NT2/D1 (cell line): Measurements from ENCODE around the gene KCNIP1.

ENCODE experiments used
- DNase-seq: peaks from one replicate; pipeline ENCODE4 v3.0.0-alpha.2; 2011; ENCODE audit warnings: low read depth, low spot score
- H3K27me3 ChIP-seq: 2 replicates; pipeline ENCODE4 v1.6.0; 2011; ENCODE audit warnings: mild to moderate bottlenecking; ENCODE audit not compliant: insufficient read length, insufficient read depth
- H3K36me3 ChIP-seq: 2 replicates; pipeline ENCODE4 v1.6.1; 2011; ENCODE audit warnings: mild to moderate bottlenecking, low read length, mixed read lengths; ENCODE audit not compliant: insufficient read depth, insufficient read length
- H3K4me1 ChIP-seq: 2 replicates; pipeline ENCODE4 v1.5.1; 2011; ENCODE audit not compliant: insufficient read depth, insufficient read length
- H3K4me3 ChIP-seq: 2 replicates; pipeline ENCODE4 v1.5.1; 2011; ENCODE audit warnings: low read depth; ENCODE audit not compliant: insufficient read length
- H3K9ac ChIP-seq: 2 replicates; pipeline ENCODE4 v1.6.0; 2011; ENCODE audit warnings: low read depth; ENCODE audit not compliant: insufficient read length
- H3K9me3 ChIP-seq: 2 replicates; pipeline ENCODE4 v1.5.1; 2011; ENCODE audit warnings: mild to moderate bottlenecking, low read length; ENCODE audit not compliant: insufficient read depth
- SUZ12 ChIP-seq: IDR thresholded peaks from 2 replicates; pipeline ENCODE4 v1.6.1; 2011; ENCODE audit not compliant: insufficient read length, insufficient read depth; ENCODE audit errors: extremely low read depth
- YY1 ChIP-seq: IDR thresholded peaks from 2 replicates; pipeline ENCODE4 v1.6.1; 2011; ENCODE audit not compliant: insufficient read length, insufficient read depth
- ZNF274 ChIP-seq: IDR thresholded peaks from 2 replicates; pipeline ENCODE4 v1.6.1; 2011; ENCODE audit warnings: mild to moderate bottlenecking, low read depth, low read length

KCNIP1 gene

GRCh38 chr5:170700503-170700902 is 196.7 kb downstream of the KCNIP1 start:
- no peak for TF ChIP-seq YY1
- no peak for TF ChIP-seq ZNF274
- TF ChIP-seq SUZ12: no peak
- Histone ChIP-seq H3K27me3 (no peaks in the 10 kb centered on the region), H3K9ac (no peak overlapping the region), H3K36me3 (no peaks in the 10 kb centered on the region), H3K9me3 (no peaks in the 10 kb centered on the region), H3K4me3 (no peak overlapping the region), H3K4me1 (no peaks in the 10 kb centered on the region)
- no peak for DNase-seq

- Histone ChIP-seq H3K4me1 (no peaks in the 10 kb centered on the region), H3K9ac (no peak overlapping the region), H3K9me3 (no peaks in the 10 kb centered on the region), H3K27me3 (no peaks in the 10 kb centered on the region), H3K36me3 (no peaks in the 10 kb centered on the region), H3K4me3 (no peak overlapping the region)
- no peak for DNase-seq
- TF ChIP-seq YY1 (no peak), ZNF274 (no peak), SUZ12 (no peak)
Measured at GRCh38 chr5:170701334-170701733, 197.5 kb downstream of the KCNIP1 start.

GRCh38 chr5:170704417-170705192 is 200.8 kb downstream of the KCNIP1 start:
- Histone ChIP-seq H3K9me3 (no peaks in the 10 kb centered on the region), H3K36me3 (no peaks in the 10 kb centered on the region), H3K27me3 (no peaks in the 10 kb centered on the region), H3K4me1 (no peaks in the 10 kb centered on the region), H3K4me3 (no peak overlapping the region), H3K9ac (no peak overlapping the region)
- DNase-seq: no peak
- TF ChIP-seq SUZ12 (no peak), YY1 (no peak), ZNF274 (no peak)

- no peak for TF ChIP-seq ZNF274
- TF ChIP-seq SUZ12: no peak
- no peak for TF ChIP-seq YY1
- Histone ChIP-seq H3K9ac (no peak overlapping the region), H3K9me3 (no peaks in the 10 kb centered on the region), H3K4me1 (no peaks in the 10 kb centered on the region), H3K4me3 (no peak overlapping the region), H3K36me3 (no peaks in the 10 kb centered on the region), H3K27me3 (no peaks in the 10 kb centered on the region)
- DNase-seq: no peak
Measured at GRCh38 chr5:170709640-170710039, 205.8 kb downstream of the KCNIP1 start.

- Histone ChIP-seq H3K36me3 (no peaks in the 10 kb centered on the region), H3K4me3 (no peak overlapping the region), H3K27me3 (no peaks in the 10 kb centered on the region), H3K9ac (no peak overlapping the region), H3K4me1 (no peaks in the 10 kb centered on the region), H3K9me3 (no peaks in the 10 kb centered on the region)
- no peak for DNase-seq
- TF ChIP-seq ZNF274 (no peak), SUZ12 (no peak), YY1 (no peak)
Measured at GRCh38 chr5:170711300-170711699, 207.5 kb downstream of the KCNIP1 start.

GRCh38 chr5:170715141-170715540 is 211.3 kb downstream of the KCNIP1 start:
- peaks cover 14% of the 10 kb centered on the region; the same call in 1 of the 2 replicates for H3K9me3 ChIP-seq
- H3K4me1 ChIP-seq: no peaks in the 10 kb centered on the region
- no peak for DNase-seq
- no peak for TF ChIP-seq ZNF274
- no peak for TF ChIP-seq YY1
- no peak for TF ChIP-seq SUZ12
- no peaks in the 10 kb centered on the region for H3K27me3 ChIP-seq
- no peak overlapping the region for H3K4me3 ChIP-seq
- no peaks in the 10 kb centered on the region for H3K36me3 ChIP-seq
- H3K9ac ChIP-seq: no peak overlapping the region

- no peak for DNase-seq
- Histone ChIP-seq H3K9me3 (peaks cover 14% of the 10 kb centered on the region; the same call in 1 of the 2 replicates), H3K9ac (no peak overlapping the region), H3K4me3 (no peak overlapping the region), H3K36me3 (no peaks in the 10 kb centered on the region), H3K27me3 (no peaks in the 10 kb centered on the region), H3K4me1 (no peaks in the 10 kb centered on the region)
- no peak for TF ChIP-seq SUZ12
Measured at GRCh38 chr5:170716396-170716795, 212.6 kb downstream of the KCNIP1 start.
